C4-2B (cell line): ENCODE results near the gene TMEM87B.

Source experiments
- H3K27ac ChIP-seq: fragments of 450-650 bp; 2 replicates; pipeline ENCODE4 v1.5.1; 2017
- ZFX ChIP-seq: fragments of 450-650 bp; IDR thresholded peaks from 2 replicates; pipeline ENCODE4 v1.6.1; 2017
- TF ChIP-seq, protein P1 (sequence below): fragments of 450-650 bp; conservative IDR thresholded peaks from 2 replicates; pipeline ENCODE4 v1.5.1; 2017; ENCODE audit warnings: mild to moderate bottlenecking

The TMEM87B gene

DNA sequence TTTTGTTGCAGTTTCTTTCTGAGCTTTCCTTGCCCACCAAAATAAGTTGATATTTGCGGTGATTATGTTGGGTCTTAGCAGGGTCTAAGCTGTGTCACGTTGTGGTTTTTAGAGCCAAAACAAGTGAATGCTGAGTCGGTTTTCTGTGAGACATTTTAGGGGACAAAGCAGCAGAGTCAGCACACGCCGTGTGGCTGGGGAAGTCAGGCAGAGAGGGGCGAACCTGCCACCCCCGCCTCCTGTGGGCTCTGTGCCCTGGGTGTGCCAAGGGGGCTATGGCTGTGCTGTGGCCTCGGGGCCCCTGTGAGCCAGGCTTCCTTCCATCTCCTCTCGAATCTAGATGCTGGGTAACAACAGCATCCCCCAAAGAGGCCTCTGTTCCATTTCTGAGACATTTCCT is 30.8 kb upstream of the TMEM87B start:
- no peak overlapping the region for H3K27ac ChIP-seq
- TF ChIP-seq, protein P1, sequence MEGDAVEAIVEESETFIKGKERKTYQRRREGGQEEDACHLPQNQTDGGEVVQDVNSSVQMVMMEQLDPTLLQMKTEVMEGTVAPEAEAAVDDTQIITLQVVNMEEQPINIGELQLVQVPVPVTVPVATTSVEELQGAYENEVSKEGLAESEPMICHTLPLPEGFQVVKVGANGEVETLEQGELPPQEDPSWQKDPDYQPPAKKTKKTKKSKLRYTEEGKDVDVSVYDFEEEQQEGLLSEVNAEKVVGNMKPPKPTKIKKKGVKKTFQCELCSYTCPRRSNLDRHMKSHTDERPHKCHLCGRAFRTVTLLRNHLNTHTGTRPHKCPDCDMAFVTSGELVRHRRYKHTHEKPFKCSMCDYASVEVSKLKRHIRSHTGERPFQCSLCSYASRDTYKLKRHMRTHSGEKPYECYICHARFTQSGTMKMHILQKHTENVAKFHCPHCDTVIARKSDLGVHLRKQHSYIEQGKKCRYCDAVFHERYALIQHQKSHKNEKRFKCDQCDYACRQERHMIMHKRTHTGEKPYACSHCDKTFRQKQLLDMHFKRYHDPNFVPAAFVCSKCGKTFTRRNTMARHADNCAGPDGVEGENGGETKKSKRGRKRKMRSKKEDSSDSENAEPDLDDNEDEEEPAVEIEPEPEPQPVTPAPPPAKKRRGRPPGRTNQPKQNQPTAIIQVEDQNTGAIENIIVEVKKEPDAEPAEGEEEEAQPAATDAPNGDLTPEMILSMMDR = no peak

DNA sequence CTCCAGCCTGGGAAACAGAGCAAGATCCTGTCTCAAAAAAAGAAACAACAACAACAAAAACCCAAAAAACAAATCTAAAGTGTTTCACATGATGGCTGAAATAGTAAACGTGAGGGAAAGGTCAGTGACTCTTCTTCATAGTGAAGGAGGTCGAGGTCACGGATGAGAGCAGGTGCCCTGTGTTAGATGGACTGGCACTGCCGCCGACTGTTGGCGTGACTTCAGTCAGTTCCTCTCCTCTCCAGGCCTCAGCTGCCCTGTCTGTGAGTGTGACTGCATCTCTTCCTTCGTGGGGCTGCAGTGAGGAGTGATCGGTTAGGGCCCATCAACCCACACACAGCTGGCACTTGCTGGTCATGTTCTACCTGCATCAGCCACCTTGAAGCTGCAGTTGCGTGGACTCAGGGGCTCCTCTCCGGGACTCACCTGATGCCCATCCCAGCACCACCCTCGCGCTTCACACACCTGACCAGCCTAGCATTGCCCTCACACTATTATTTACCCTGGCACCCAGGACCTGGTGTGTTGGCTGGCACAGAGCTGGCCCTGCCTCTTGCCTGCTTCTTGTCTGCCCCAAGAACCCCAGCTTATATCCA is 30.1 kb upstream of the TMEM87B start:
- H3K27ac ChIP-seq = no peak overlapping the region

DNA sequence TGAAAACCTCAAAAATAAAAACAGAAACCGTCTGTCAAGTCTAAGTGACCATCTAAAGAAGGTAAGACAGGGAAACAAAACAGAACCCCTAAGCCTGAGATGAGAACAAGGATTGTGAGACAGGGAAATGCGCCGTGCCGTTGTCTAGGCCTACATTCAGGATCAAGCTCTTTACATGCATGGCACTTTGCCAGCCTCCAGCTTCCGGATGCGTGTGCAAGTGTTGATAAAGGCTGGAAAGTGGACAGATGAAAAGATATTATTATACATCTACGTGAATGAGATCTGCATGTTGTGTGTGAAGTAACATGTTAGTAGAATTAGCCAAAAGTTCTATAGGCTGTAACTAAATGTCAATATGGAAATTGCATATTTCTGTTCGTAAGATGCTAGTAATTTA is 28.6 kb upstream of the TMEM87B start:
- H3K27ac ChIP-seq = no peak overlapping the region

More for the DNA sequence above, 30.1 kb upstream of the TMEM87B start:
- TF ChIP-seq, protein P1 = no peak
- no peak for TF ChIP-seq ZFX

DNA sequence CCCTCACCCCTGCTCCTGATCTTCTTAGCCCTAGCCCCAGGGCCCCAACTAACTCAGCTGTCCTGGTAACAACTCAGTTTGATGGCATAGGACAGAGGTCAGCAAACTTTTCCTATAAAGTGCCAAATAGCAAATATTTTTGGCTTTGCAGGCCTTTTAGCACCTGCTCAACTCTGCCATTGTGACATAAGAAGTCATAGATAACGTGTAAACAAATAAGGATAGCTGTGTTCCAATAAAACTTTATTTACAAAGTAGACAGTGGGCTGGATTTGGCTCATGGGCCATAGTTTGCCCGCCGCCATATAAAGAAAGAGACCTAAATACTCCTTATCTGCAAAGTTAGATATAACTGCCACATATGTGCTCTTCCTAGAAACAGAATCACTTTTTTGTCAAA is 27.3 kb upstream of the TMEM87B start:
- peak overlapping the region; percentile 46 for H3K27ac ChIP-seq
- TF ChIP-seq ZFX = no peak
- TF ChIP-seq, protein P1 = no peak

More for the DNA sequence above, 28.6 kb upstream of the TMEM87B start:
- TF ChIP-seq, protein P1 = no peak
- TF ChIP-seq ZFX = no peak

DNA sequence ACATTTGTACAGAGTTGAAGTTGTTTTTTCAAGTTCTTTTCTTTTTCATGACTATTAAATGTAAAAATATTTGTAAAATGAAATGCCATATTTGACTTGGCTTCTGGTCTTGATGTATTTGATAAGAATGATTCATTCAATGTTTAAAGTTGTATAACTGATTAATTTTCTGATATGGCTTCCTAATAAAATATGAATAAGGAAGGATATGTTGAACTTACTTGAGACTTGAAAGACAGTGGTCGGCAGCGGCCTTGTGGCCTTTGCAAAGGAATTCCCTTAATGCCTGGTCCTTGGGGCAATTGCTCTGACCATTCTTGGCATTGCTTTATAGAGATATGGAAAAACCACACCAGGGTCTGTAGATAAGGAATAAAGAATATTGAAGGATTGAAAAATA is 25.9 kb upstream of the TMEM87B start:
- H3K27ac ChIP-seq = peak overlapping the region; percentile 70; the same call in 1 of the 2 replicates
- TF ChIP-seq ZFX = no peak
- TF ChIP-seq, protein P1 = no peak

DNA sequence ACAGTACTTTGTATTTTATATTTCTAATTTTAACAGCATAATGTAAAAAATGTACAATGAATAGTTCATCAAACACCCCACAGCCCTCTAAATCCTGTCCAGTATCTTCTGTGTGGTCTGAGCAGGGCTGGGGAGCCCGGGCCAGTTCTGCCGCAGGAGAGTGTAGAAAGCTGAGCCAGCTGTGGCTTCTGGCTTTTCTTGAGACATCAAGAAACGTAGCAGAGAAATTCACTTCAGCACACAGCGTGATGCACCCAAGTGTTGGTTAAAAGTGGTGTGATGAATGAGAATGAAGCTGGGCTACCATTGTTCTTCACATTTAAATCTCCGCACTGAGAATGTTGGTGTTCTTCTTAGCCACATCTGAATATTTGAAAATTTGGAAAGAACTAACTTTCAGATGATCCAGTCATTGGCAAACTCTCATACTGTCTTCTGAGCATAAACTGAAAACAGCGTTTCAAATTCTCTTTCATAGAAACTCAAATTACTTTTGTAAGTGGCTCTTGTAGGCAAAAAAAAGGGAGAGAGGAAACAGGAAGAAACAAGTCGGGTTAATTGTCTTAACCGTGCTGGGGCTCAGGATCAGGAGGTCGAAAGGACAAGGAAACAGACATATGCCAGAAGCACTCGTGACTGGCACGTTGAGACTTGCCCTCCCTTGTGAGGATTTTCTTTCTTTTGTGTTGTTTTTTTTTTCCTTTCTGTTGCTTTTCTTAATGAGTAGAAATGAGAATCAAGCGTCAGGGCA is 23.4 kb upstream of the TMEM87B start:
- peak overlapping the region; percentile 31; the same call in 1 of the 2 replicates for H3K27ac ChIP-seq
- no peak for TF ChIP-seq ZFX
- TF ChIP-seq, protein P1 = no peak

DNA sequence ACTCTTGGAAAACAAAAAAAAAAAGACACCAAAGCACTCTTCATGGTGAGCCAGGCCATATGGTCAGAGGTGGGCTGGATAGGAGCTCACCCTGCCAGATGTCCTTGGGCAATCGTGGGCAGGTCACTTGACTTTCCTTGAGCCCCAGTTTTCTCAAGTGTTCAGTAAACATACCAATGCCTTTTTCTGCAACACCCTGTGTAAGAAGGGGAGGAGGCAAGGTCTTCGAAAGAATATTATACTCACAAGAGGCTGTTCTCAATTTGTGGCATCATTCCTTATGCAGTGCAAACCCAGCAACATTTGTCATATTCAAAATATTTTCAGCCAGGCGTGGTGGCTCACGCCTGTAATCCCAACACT is 22.9 kb upstream of the TMEM87B start:
- H3K27ac ChIP-seq = peak overlapping the region; percentile 31; the same call in 1 of the 2 replicates
- no peak for TF ChIP-seq ZFX
- TF ChIP-seq, protein P1 = no peak
